ENCODE results near the gene ZNF136. TPM values are rescaled to one million over a fixed set of nuclear protein-coding genes. Genes with fewer than 3 reads are reported as not detected.

The ZNF136 gene
- total and polyA plus RNA-seq, 9 of the 15 experiments (the other 6 are each of a cell fraction or from before 2014, with no cell fraction given) = 1.0 to 5.3 (median 3.1) TPM

GRCh38 chr19:12139885-12140544 lies 22.9 kb upstream of the ZNF136 start, which contains the start of gene ZNF20 (continued):
- TF ChIP-seq, protein P1, sequence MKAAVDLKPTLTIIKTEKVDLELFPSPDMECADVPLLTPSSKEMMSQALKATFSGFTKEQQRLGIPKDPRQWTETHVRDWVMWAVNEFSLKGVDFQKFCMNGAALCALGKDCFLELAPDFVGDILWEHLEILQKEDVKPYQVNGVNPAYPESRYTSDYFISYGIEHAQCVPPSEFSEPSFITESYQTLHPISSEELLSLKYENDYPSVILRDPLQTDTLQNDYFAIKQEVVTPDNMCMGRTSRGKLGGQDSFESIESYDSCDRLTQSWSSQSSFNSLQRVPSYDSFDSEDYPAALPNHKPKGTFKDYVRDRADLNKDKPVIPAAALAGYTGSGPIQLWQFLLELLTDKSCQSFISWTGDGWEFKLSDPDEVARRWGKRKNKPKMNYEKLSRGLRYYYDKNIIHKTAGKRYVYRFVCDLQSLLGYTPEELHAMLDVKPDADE (conservative IDR thresholded peaks at IDR 0.05; ENCODE audit: control insufficient read depth, low read depth, low read length) = no peak
- no peak for TF ChIP-seq CBFA2T2 (conservative IDR thresholded peaks at IDR 0.05)
- TF ChIP-seq HDAC1 (IDR thresholded peaks at IDR 0.05) = peak in 1 of 2 experiments; percentile 41; a peak in 1 of 4 replicates
- TF ChIP-seq, protein P2, sequence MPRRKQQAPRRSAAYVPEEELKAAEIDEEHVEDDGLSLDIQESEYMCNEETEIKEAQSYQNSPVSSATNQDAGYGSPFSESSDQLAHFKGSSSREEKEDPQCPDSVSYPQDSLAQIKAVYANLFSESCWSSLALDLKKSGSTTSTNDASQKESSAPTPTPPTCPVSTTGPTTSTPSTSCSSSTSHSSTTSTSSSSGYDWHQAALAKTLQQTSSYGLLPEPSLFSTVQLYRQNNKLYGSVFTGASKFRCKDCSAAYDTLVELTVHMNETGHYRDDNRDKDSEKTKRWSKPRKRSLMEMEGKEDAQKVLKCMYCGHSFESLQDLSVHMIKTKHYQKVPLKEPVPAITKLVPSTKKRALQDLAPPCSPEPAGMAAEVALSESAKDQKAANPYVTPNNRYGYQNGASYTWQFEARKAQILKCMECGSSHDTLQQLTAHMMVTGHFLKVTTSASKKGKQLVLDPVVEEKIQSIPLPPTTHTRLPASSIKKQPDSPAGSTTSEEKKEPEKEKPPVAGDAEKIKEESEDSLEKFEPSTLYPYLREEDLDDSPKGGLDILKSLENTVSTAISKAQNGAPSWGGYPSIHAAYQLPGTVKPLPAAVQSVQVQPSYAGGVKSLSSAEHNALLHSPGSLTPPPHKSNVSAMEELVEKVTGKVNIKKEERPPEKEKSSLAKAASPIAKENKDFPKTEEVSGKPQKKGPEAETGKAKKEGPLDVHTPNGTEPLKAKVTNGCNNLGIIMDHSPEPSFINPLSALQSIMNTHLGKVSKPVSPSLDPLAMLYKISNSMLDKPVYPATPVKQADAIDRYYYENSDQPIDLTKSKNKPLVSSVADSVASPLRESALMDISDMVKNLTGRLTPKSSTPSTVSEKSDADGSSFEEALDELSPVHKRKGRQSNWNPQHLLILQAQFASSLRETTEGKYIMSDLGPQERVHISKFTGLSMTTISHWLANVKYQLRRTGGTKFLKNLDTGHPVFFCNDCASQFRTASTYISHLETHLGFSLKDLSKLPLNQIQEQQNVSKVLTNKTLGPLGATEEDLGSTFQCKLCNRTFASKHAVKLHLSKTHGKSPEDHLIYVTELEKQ (CRISPR knock-in tag; IDR thresholded peaks at IDR 0.05) = no peak
- peak; percentile 62 for TF ChIP-seq ELF1 (tag; IDR thresholded peaks at IDR 0.05)
- no peak for TF ChIP-seq TRIM25 (IDR thresholded peaks at IDR 0.05; ENCODE audit: borderline replicate concordance)
- no peak for TF ChIP-seq GABPB2 (CRISPR knock-in tag; conservative IDR thresholded peaks at IDR 0.05)
- TF ChIP-seq HNRNPH1 (optimal IDR thresholded peaks at IDR 0.05; ENCODE audit: low read depth, low read length) = no peak
- TF ChIP-seq NR2F6 (CRISPR knock-in tag; IDR thresholded peaks at IDR 0.05) = no peak
- no peak for TF ChIP-seq U2AF1 (optimal IDR thresholded peaks at IDR 0.05; ENCODE audit: low read depth, low read length)
- no peak for TF ChIP-seq COPS2 (conservative IDR thresholded peaks at IDR 0.05)
- TF ChIP-seq MAFK (IDR thresholded peaks at IDR 0.05; ENCODE audit: low read length) = no peak
- TF ChIP-seq POLR2G (IDR thresholded peaks at IDR 0.05; ENCODE audit: low read depth, low read length) = peak; percentile 69
- TF ChIP-seq SIN3B (IDR thresholded peaks at IDR 0.05; ENCODE audit: low read depth) = no peak
- TF ChIP-seq ZBTB11 (CRISPR knock-in tag; IDR thresholded peaks at IDR 0.05) = no peak

Data from K562 (cell line).